ENCODE results near the gene CCDC91. TPM values are rescaled to one million over a fixed set of nuclear protein-coding genes. Genes with fewer than 3 reads are reported as not detected.

The CCDC91 gene
- polyA plus RNA-seq, 2 of the 4 experiments (the other 2 are of a cell fraction) = 26.0 to 48.1 TPM

GRCh38 chr12:28527631-28528249 lies 337.5 kb downstream of the CCDC91 start:
- CTCF ChIA-PET = no interaction called here
- TF ChIP-seq PBX3 (IDR thresholded peaks at IDR 0.05) (no peak), ATOH8 (CRISPR knock-in tag; IDR thresholded peaks at IDR 0.05; ENCODE audit: low read depth) (no peak), TFCP2L1 (CRISPR knock-in tag; IDR thresholded peaks at IDR 0.05) (no peak), POLR2AphosphoS2 (conservative IDR thresholded peaks at IDR 0.05; ENCODE audit: low read length) (no peak), RCOR1 (IDR thresholded peaks at IDR 0.05; ENCODE audit: low read depth, low read length) (no peak), RFX5 (IDR thresholded peaks at IDR 0.05) (no peak), FOSB (CRISPR knock-in tag; IDR thresholded peaks at IDR 0.05) (no peak), KDM5A (IDR thresholded peaks at IDR 0.05) (no peak), FOSL2 (IDR thresholded peaks at IDR 0.05) (no peak), FOSL2 (CRISPR knock-in tag; IDR thresholded peaks at IDR 0.05) (no peak), CBX2 (IDR thresholded peaks at IDR 0.05; ENCODE audit: borderline replicate concordance, low read depth) (no peak), POLR2A (IDR thresholded peaks at IDR 0.05; ENCODE audit: low read length) (no peak), HOXB13 (CRISPR knock-in tag; IDR thresholded peaks at IDR 0.05; ENCODE audit: low read depth) (no peak)
- Histone ChIP-seq H3K4me2 (no peak overlapping the region), H3K9me3 (no peaks in the 10 kb centered on the region), H3K4me3 (no peak overlapping the region), H3K27ac (no peak overlapping the region), H3K4me1 (no peaks in the 10 kb centered on the region)
- ATAC-seq (no peak), FAIRE-seq (no peak), DNase-seq (ENCODE audit: low read depth in 1 of 2, low spot score in 1 of 2) (no peak)
- WGBS (ENCODE audit: missing lambda C conversion rate) = 77% methylated on average over 5 of the region's 5 CpGs
- POLR2A ChIA-PET = no interaction called here

DNA sequence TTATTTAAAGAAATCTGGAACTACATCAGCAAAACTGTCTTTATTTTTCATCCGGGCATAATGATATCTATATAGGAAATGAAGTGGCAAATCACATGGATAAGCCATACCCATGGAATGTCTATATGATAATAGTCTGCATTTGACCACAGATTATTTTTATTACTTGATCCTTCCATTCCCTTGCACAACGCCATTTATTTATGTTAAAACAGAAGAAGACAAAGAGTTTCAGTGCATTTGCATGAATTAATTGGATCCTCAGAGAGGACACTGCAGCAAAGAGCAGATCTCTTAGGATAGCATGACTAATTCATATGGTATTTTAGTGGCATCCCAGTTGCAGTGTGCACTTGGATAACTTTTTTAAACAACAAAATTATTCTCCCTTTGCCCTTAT lies 345.0 kb downstream of the CCDC91 start:
- ChIA-PET CTCF (no interaction called here), POLR2A (no interaction called here)
- no peak for TF ChIP-seq CBX8 (IDR thresholded peaks at IDR 0.05)
- no peak for TF ChIP-seq FOXS1 (CRISPR knock-in tag; IDR thresholded peaks at IDR 0.05)
- TF ChIP-seq, protein P1, sequence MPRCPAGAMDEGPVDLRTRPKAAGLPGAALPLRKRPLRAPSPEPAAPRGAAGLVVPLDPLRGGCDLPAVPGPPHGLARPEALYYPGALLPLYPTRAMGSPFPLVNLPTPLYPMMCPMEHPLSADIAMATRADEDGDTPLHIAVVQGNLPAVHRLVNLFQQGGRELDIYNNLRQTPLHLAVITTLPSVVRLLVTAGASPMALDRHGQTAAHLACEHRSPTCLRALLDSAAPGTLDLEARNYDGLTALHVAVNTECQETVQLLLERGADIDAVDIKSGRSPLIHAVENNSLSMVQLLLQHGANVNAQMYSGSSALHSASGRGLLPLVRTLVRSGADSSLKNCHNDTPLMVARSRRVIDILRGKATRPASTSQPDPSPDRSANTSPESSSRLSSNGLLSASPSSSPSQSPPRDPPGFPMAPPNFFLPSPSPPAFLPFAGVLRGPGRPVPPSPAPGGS (IDR thresholded peaks at IDR 0.05) = no peak
- TF ChIP-seq E2F6 (IDR thresholded peaks at IDR 0.05; ENCODE audit: borderline replicate concordance, low read depth) = no peak
- TF ChIP-seq HOXB13 (CRISPR knock-in tag; IDR thresholded peaks at IDR 0.05; ENCODE audit: low read depth) = no peak
- no peak for TF ChIP-seq HMGXB4 (CRISPR knock-in tag; IDR thresholded peaks at IDR 0.05; ENCODE audit: borderline replicate concordance)
- no peak for TF ChIP-seq CTCF (IDR thresholded peaks at IDR 0.05)
- no peak for TF ChIP-seq KDM1A (IDR thresholded peaks at IDR 0.05; ENCODE audit: low read depth)
- no peak for TF ChIP-seq MYC (IDR thresholded peaks at IDR 0.05; ENCODE audit: borderline replicate concordance, low read length)
- TF ChIP-seq FOSL2 (IDR thresholded peaks at IDR 0.05) = no peak
- no peak for TF ChIP-seq FOSL2 (CRISPR knock-in tag; IDR thresholded peaks at IDR 0.05)
- TF ChIP-seq EP300 (IDR thresholded peaks at IDR 0.05) = no peak
- TF ChIP-seq, protein P2, sequence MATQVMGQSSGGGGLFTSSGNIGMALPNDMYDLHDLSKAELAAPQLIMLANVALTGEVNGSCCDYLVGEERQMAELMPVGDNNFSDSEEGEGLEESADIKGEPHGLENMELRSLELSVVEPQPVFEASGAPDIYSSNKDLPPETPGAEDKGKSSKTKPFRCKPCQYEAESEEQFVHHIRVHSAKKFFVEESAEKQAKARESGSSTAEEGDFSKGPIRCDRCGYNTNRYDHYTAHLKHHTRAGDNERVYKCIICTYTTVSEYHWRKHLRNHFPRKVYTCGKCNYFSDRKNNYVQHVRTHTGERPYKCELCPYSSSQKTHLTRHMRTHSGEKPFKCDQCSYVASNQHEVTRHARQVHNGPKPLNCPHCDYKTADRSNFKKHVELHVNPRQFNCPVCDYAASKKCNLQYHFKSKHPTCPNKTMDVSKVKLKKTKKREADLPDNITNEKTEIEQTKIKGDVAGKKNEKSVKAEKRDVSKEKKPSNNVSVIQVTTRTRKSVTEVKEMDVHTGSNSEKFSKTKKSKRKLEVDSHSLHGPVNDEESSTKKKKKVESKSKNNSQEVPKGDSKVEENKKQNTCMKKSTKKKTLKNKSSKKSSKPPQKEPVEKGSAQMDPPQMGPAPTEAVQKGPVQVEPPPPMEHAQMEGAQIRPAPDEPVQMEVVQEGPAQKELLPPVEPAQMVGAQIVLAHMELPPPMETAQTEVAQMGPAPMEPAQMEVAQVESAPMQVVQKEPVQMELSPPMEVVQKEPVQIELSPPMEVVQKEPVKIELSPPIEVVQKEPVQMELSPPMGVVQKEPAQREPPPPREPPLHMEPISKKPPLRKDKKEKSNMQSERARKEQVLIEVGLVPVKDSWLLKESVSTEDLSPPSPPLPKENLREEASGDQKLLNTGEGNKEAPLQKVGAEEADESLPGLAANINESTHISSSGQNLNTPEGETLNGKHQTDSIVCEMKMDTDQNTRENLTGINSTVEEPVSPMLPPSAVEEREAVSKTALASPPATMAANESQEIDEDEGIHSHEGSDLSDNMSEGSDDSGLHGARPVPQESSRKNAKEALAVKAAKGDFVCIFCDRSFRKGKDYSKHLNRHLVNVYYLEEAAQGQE (IDR thresholded peaks at IDR 0.05) = no peak
- TF ChIP-seq ZNF302 (CRISPR knock-in tag; IDR thresholded peaks at IDR 0.05) = no peak
- no peak for TF ChIP-seq ZFP36 (IDR thresholded peaks at IDR 0.05; ENCODE audit: borderline replicate concordance, partially characterized antibody)
- no peak for TF ChIP-seq ATOH8 (CRISPR knock-in tag; IDR thresholded peaks at IDR 0.05; ENCODE audit: low read depth)
- Histone ChIP-seq H3K9me3 (no peaks in the 10 kb centered on the region), H3K4me3 (no peak overlapping the region), H3K4me2 (peak overlapping the region; percentile 16; the same call in 2 of the 3 replicates), H3K27ac (no peak overlapping the region), H3K4me1 (peaks cover 21% of the 10 kb centered on the region)
- FAIRE-seq (no peak), ATAC-seq (0 out of 6 replicates have a peak, but pooled peaks of 1 of the 2 experiments have one; percentile 30), DNase-seq (ENCODE audit: low read depth in 1 of 2, low spot score in 1 of 2) (no peak)
- WGBS (ENCODE audit: missing lambda C conversion rate) = 88% methylated on average over 2 of the region's 2 CpGs

Measured in A549 (cell line).